ENCODE measurements around the gene PRDM16.

DNA sequence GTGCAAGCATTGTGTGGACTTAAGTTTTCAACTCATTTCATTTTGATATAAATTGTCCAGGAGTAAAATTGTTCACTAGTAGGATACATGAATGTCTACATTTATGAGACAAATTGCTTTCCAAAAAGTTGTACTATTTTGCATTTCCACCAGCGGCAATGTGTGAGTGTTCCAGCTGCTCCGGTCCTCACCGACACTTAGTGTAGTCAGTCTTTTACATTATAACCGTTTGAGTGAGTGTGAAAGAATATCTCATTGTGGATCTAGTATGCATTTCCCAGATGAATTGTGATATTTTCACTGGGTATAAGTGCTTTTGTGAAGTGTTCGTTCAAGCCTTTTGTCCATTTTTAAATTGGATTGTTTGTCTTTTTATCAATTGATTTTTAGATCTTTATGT, 274.0 kb downstream of the PRDM16 start:
- TF ChIP-seq, protein P1, sequence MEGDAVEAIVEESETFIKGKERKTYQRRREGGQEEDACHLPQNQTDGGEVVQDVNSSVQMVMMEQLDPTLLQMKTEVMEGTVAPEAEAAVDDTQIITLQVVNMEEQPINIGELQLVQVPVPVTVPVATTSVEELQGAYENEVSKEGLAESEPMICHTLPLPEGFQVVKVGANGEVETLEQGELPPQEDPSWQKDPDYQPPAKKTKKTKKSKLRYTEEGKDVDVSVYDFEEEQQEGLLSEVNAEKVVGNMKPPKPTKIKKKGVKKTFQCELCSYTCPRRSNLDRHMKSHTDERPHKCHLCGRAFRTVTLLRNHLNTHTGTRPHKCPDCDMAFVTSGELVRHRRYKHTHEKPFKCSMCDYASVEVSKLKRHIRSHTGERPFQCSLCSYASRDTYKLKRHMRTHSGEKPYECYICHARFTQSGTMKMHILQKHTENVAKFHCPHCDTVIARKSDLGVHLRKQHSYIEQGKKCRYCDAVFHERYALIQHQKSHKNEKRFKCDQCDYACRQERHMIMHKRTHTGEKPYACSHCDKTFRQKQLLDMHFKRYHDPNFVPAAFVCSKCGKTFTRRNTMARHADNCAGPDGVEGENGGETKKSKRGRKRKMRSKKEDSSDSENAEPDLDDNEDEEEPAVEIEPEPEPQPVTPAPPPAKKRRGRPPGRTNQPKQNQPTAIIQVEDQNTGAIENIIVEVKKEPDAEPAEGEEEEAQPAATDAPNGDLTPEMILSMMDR (conservative IDR thresholded peaks at IDR 0.05) = no peak
- TF ChIP-seq ZFX (IDR thresholded peaks at IDR 0.05) = no peak

All from C4-2B (cell line).